Gastrocnemius medialis (tissue), 4 donors: Measurements from ENCODE around the gene DVL1. TPM values are rescaled to one million over a fixed set of nuclear protein-coding genes. Genes with fewer than 3 reads are reported as not detected.

Experiments used
- ATAC-seq, 2 donors: fragments of 150-250 bp; one replicate each; pipeline ENCODE4 v1.9.1; 2016
- DNase-seq, 2 donors: peaks; one replicate each; pipeline ENCODE4 v3.0.0-alpha.2; 2019
- H3K27ac ChIP-seq, 4 donors: fragments of 200-600 bp; sonication (generic); 1 replicate in 1 of 4; 2 replicates in 3 of 4; pipeline ENCODE4 v1.5.1; 2016 to 2018; ENCODE audit warnings: mild to moderate bottlenecking in 2 of 4, moderate library complexity in 1 of 4
- H3K27me3 ChIP-seq, 3 donors: fragments of 200-600 bp; sonication (generic) in 2 of 3; 1 replicate in 1 of 3; 2 replicates in 2 of 3; pipeline versions ENCODE4 v1.5.1 to v1.6.0; 2016 to 2019; ENCODE audit warnings: mild to moderate bottlenecking in 1 of 3, moderate library complexity in 1 of 3
- H3K36me3 ChIP-seq, 2 donors: fragments of 200-600 bp; sonication (generic) in 1 of 2; one replicate each; pipeline ENCODE4 v1.5.1; 2017 to 2018
- H3K4me1 ChIP-seq, 2 donors: fragments of 200-600 bp; sonication (generic) in 1 of 2; one replicate each; pipeline ENCODE4 v1.5.1; 2016 to 2017; ENCODE audit warnings: mild to moderate bottlenecking in 2 of 2
- H3K4me3 ChIP-seq, 4 donors: fragments of 200-600 bp; sonication (generic) in 3 of 4; 1 replicate in 1 of 4; 2 replicates in 3 of 4; pipeline ENCODE4 v1.5.1; 2016 to 2019; ENCODE audit warnings: mild to moderate bottlenecking in 2 of 4
- H3K9me3 ChIP-seq, 3 donors: fragments of 200-600 bp; sonication (generic) in 2 of 3; 1 replicate in 1 of 3; 2 replicates in 2 of 3; pipeline ENCODE4 v1.5.1; 2016 to 2019
- CTCF ChIP-seq, 5 experiments: fragments of 450-650 bp in 3 of 5; fragments of 200-600 bp in 2 of 5; sonication (generic) in 2 of 5; IDR thresholded peaks in 4 of 5; conservative IDR thresholded peaks in 1 of 5; 1 replicate in 4 of 5; 2 replicates in 1 of 5; pipeline ENCODE4 v1.5.1; 2016 to 2019; ENCODE audit warnings: antibody characterized with exemption in 5 of 5, mild to moderate bottlenecking in 3 of 5, moderate library complexity in 3 of 5
- POLR2A ChIP-seq, 2 donors: fragments of 450-650 bp; IDR thresholded peaks; one replicate each; pipeline ENCODE4 v1.6.1; 2017; ENCODE audit warnings: antibody characterized with exemption in 2 of 2, mild to moderate bottlenecking in 2 of 2, moderate library complexity in 2 of 2
- in situ Hi-C, 4 donors: fragments of 200-750 bp; cut with MboI; loops; one replicate each; pipeline versions ENCODE4 v1.15.0 to v1.8.0; 2017; ENCODE audit warnings: low sequenced_read_pairs in 4 of 4
- intact Hi-C: fragments of 100-400 bp; cut with DNase I; formaldehyde crosslinking; loops from one replicate; pipeline ENCODE4 v1.15.1; 2023; ENCODE audit warnings: low total_unique reads
- total RNA-seq, 4 donors: library from RNA; depleted of rRNA; stranded (reverse); fragments of >200 nt; gene quantifications; one replicate each; pipeline versions ENCODE4 v1.1.0 to v1.2.3, GENCODE V29; 2016

Gene DVL1
- total RNA-seq, 4 donors from 2014 or later: 196 to 311 (median 258) TPM

DNA sequence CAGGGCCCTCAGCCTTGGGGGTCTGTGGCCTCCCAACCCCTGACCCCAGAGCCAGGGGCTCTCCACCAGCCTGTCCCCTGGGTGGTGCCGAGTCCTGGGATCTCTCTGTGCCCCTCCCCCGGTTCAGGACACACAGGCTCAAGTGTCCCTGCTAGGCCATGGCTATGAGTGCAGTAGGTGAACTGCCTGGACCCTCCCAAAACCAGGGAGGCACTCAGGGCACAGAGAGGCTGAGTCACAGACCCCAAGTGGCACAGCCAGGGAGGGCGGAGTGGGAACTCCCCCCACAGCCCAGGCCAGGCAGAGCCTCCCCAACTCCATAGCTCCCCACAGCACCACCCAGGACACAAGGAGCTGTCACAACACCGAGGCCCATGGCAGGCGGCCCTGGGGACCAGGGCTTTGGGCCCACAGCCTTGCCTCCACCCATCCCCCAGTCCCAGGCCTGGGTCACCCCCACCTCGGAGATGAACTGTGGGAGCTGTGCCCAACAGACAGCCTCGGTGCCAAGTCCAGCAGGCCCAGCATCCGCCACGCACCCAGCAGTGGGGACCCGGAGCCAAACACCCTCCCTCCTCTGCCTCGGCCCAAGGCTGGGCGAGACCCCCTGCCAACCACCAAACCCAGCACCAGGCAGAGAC lies 3.2 kb downstream of the DVL1 start:
- no peaks in the 10 kb centered on the region for H3K9me3 ChIP-seq
- ATAC-seq (no peak), DNase-seq (no peak)
- intact Hi-C loops (loop anchor here (5.0 kb wide), 2 partner anchors 161 to 364 kb away; partner anchors contain the start of gene PERM1), in situ Hi-C loops (no loop called here)
- H3K4me1 ChIP-seq: peaks cover 53 to 67% of the 10 kb centered on the region in 2 donors
- peak overlapping the region; percentile 10 to 74 (median 58) for H3K4me3 ChIP-seq
- no peak for TF ChIP-seq POLR2A (IDR thresholded peaks at IDR 0.05)
- no peak for TF ChIP-seq CTCF (IDR thresholded peaks at IDR 0.05 in 4 of 5, conservative IDR thresholded peaks at IDR 0.05 in 1 of 5)
- peaks cover 0 to 9% of the 10 kb centered on the region in 2 donors for H3K36me3 ChIP-seq
- H3K27me3 ChIP-seq: no peaks in the 10 kb centered on the region
- peak overlapping the region; percentile 96 to 99 (median 98) for H3K27ac ChIP-seq

DNA sequence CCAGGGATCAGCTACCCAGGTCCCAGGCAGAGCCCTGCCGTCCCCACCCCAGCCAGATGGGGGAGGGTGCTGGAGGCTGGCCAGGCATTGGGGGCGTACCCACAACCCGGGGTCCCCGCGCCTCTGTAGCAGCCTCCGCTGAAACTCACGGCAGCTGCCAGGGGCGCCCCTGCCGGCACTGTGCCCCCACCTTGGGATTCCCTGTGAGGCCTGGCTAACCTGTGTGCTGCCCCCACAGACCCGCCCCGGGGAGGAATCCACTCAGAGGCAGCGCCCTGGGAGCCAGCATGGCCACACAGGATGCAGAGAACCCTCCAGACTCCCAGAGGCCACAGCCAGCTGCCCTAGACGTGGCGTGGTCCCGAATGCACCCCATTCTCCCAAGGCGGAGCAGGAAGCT lies 3.8 kb downstream of the DVL1 start:
- Histone ChIP-seq H3K4me3 (peak overlapping the region; percentile 10 to 74 (median 58)), H3K27ac (peak overlapping the region; percentile 96 to 99 (median 98)), H3K27me3 (no peaks in the 10 kb centered on the region), H3K4me1 (peaks cover 53 to 67% of the 10 kb centered on the region in 2 donors), H3K9me3 (no peaks in the 10 kb centered on the region), H3K36me3 (peaks cover 0 to 13% of the 10 kb centered on the region in 2 donors)
- no peak for TF ChIP-seq POLR2A (IDR thresholded peaks at IDR 0.05)
- no peak for TF ChIP-seq CTCF (IDR thresholded peaks at IDR 0.05 in 4 of 5, conservative IDR thresholded peaks at IDR 0.05 in 1 of 5)
- DNase-seq (no peak), ATAC-seq (no peak)
- intact Hi-C loops (loop anchor here (5.0 kb wide), 2 partner anchors 162 to 363 kb away; partner anchors contain the start of gene PERM1), in situ Hi-C loops (no loop called here)

- Histone ChIP-seq H3K27ac (peak overlapping the region; percentile 96 to 99 (median 98)), H3K27me3 (no peaks in the 10 kb centered on the region), H3K9me3 (no peaks in the 10 kb centered on the region), H3K4me3 (peak overlapping the region; percentile 14 to 59 (median 36)), H3K36me3 (peaks cover 0 to 19% of the 10 kb centered on the region in 2 donors), H3K4me1 (peaks cover 53 to 67% of the 10 kb centered on the region in 2 donors)
- peak; percentile 27 to 35 for ATAC-seq
- peak; percentile 20 to 66 for TF ChIP-seq POLR2A (IDR thresholded peaks at IDR 0.05)
- peak; percentile 0 to 57 (median 35) for TF ChIP-seq CTCF (IDR thresholded peaks at IDR 0.05 in 4 of 5, conservative IDR thresholded peaks at IDR 0.05 in 1 of 5)
- intact Hi-C loops: loop anchor here (1.0 to 5.0 kb wide), 3 partner anchors 37 to 363 kb away; partner anchors contain the start of genes PERM1 and PUSL1
- peak; percentile 87 to 92 for DNase-seq
- in situ Hi-C loops: no loop called here
These were observed 4.4 kb downstream of the DVL1 start for GRCh38 chr1:1344655-1345361.

GRCh38 chr1:1343811-1344421 lies 5.3 kb downstream of the DVL1 start:
- H3K27me3 ChIP-seq: no peaks in the 10 kb centered on the region
- peak; percentile 83 to 93 for DNase-seq

More at GRCh38 chr1:1343811-1344421, 5.3 kb downstream of the DVL1 start:
- H3K4me3 ChIP-seq: peak overlapping the region; percentile 14 to 52 (median 18)
- ATAC-seq: peak; percentile 45 to 49
- TF ChIP-seq POLR2A (IDR thresholded peaks at IDR 0.05): peak in 1 of 2 donors; percentile 8
- no peak for TF ChIP-seq CTCF (IDR thresholded peaks at IDR 0.05 in 4 of 5, conservative IDR thresholded peaks at IDR 0.05 in 1 of 5)
- in situ Hi-C loops: no loop called here
- H3K9me3 ChIP-seq: no peaks in the 10 kb centered on the region
- peak overlapping the region; percentile 96 to 99 (median 98) for H3K27ac ChIP-seq
- H3K4me1 ChIP-seq: peaks cover 53 to 67% of the 10 kb centered on the region in 2 donors
- intact Hi-C loops: loop anchor here (1.0 kb wide), 1 partner anchor 36 kb away; the partner anchor contains the start of gene PUSL1
- H3K36me3 ChIP-seq: peaks cover 0 to 28% of the 10 kb centered on the region in 2 donors
